ENCODE results near the gene FAM174B.
"Not testable (repeated sequence)": the region's sequence is repeated elsewhere in the genome, so short reads cannot be mapped to it uniquely, and the experiment has no call there.

FAM174B gene

DNA sequence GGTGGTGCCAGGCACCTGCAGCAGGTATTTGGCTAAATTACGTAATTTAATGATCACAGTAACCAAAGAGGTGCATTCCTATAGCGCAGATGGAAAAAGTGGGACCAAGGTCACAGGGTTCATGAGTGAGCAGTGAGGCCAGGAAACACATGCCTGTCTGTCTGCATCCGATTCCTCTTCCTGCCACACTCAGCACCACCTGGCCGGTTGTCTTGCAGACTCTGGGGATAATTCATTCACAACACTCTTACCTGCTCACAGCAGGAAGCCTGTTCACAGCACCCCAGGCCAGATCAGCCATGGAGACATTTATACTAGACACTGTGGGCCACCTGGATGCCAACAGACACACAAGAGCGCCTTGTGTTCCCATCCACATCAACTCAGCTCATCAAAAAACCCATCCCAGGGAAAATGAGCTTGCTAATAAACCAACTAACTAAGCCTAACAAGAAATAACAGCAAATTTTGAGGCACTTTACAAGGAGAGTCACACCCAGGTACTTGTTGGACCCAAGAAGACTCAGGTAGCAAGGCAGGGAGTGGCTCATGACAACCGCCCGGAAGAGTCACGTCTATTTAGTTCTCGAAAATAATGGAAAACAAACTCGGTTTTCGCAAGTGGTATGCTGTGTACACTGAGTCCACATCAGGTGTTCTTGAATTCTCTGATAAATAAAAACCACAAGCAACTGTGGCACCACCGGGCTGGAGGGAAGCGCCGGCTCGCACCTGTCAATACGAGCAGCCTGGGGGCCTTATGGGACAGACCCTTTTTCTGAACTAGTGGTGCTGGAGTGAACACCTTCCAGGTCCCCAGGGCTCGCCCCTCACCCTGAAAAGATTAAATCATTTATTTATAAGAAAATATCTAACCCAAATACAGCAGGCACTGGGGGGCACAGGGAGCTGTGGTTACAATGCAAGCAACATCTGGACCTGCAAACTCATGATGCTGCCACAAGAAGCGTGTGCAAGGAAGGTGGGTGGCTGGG, 40.5 kb downstream of the FAM174B start:
- peaks cover 5% of the 10 kb centered on the region for H3K36me3 ChIP-seq (ENCODE audit: insufficient read depth, low read length)
- peaks cover 12% of the 10 kb centered on the region; the same call in 1 of the 2 replicates for H3K4me1 ChIP-seq (ENCODE audit: insufficient read depth, low read length)
- H3K9ac ChIP-seq (ENCODE audit: low read depth, low read length): no peak overlapping the region
- WGBS: 94% methylated on average over 17 of the region's 18 CpGs
- no peak overlapping the region for H3K4me3 ChIP-seq (ENCODE audit: low read length)
- no peaks in the 10 kb centered on the region for H3K27me3 ChIP-seq (ENCODE audit: insufficient read depth, low read length)
- H3K27ac ChIP-seq (ENCODE audit: low read depth, low read length): no peak overlapping the region
- H3K9me3 ChIP-seq (ENCODE audit: insufficient read depth, low read depth, low read length): no peaks in the 10 kb centered on the region

DNA sequence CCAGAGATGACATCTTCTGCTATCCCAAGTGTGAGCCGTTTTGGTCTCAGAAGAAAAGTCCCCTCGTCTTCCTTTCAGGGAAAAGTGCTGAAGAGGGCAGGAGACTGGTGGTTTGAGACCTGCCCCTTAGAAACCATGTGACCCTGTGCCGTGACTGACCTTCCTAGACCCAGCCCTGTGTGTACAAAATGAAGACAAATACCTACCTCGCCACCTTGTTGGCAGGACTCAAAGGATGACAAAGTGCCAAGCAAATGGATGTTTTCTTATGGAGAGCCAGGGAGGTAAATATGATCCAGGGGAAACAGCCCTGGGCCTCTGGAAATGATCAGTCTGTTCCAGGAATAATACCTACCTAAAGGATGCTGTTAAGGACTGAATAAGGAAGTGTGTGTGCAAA, 41.3 kb downstream of the FAM174B start:
- Histone ChIP-seq H3K4me3 (ENCODE audit: low read length) (no peak overlapping the region), H3K27me3 (ENCODE audit: insufficient read depth, low read length) (no peaks in the 10 kb centered on the region), H3K36me3 (ENCODE audit: insufficient read depth, low read length) (peaks cover 5% of the 10 kb centered on the region), H3K9me3 (ENCODE audit: insufficient read depth, low read depth, low read length) (no peaks in the 10 kb centered on the region), H3K4me1 (ENCODE audit: insufficient read depth, low read length) (peaks cover 12% of the 10 kb centered on the region; the same call in 1 of the 2 replicates), H3K9ac (ENCODE audit: low read depth, low read length) (no peak overlapping the region), H3K27ac (ENCODE audit: low read depth, low read length) (no peak overlapping the region)
- 95% methylated on average over 4 of the region's 4 CpGs for WGBS

DNA sequence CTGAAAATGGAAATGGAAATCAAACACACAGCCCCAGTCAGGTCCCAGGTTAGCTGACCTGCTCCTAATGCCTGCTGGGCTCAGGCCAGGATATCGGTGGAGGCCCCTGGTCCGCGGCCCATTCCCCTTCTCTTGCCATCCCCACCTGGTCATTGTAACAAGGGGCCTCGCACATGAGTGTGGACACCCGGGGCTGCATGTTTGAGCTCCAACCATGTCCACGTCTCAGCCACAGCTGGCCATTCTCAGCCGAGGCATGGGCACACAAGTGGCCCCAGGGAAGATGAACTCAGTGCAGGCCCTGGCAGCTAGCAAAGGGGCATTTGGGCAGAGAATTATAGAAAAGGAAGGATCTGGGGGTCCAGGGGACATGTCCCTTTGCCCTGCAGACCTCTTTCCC, 41.7 kb downstream of the FAM174B start:
- Histone ChIP-seq H3K4me3 (ENCODE audit: low read length) (no peak overlapping the region), H3K27ac (ENCODE audit: low read depth, low read length) (no peak overlapping the region), H3K9ac (ENCODE audit: low read depth, low read length) (no peak overlapping the region), H3K4me1 (ENCODE audit: insufficient read depth, low read length) (peaks cover 12% of the 10 kb centered on the region; the same call in 1 of the 2 replicates), H3K27me3 (ENCODE audit: insufficient read depth, low read length) (no peaks in the 10 kb centered on the region), H3K36me3 (ENCODE audit: insufficient read depth, low read length) (peaks cover 1% of the 10 kb centered on the region), H3K9me3 (ENCODE audit: insufficient read depth, low read depth, low read length) (no peaks in the 10 kb centered on the region)
- WGBS: 94% methylated on average over 7 of the region's 7 CpGs

DNA sequence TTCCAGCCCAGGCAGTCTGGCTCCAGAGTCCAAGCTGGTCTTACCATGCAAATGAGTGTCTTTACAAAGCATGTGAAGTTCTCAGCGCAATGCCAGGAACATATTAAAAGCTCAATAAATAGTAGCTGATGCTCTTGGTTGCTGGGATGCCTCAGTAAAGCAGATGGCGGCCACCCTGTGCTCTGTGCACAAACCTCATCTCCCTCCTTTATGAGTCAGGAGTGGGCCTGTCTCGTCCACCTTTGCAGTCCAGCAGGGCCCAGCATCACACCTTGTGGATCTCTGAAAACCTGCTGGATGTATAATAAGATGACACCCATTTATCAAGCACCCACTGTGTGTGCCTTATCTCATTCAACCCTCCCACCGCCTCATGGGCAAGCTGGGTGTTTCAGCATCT, 42.7 kb downstream of the FAM174B start:
- Histone ChIP-seq H3K4me1 (ENCODE audit: insufficient read depth, low read length) (peaks cover 12% of the 10 kb centered on the region; the same call in 1 of the 2 replicates), H3K36me3 (ENCODE audit: insufficient read depth, low read length) (no peaks in the 10 kb centered on the region), H3K27me3 (ENCODE audit: insufficient read depth, low read length) (no peaks in the 10 kb centered on the region), H3K9ac (ENCODE audit: low read depth, low read length) (no peak overlapping the region), H3K9me3 (ENCODE audit: insufficient read depth, low read depth, low read length) (no peaks in the 10 kb centered on the region), H3K4me3 (ENCODE audit: low read length) (no peak overlapping the region), H3K27ac (ENCODE audit: low read depth, low read length) (no peak overlapping the region)
- WGBS: 99% methylated on average over 4 of the region's 4 CpGs

DNA sequence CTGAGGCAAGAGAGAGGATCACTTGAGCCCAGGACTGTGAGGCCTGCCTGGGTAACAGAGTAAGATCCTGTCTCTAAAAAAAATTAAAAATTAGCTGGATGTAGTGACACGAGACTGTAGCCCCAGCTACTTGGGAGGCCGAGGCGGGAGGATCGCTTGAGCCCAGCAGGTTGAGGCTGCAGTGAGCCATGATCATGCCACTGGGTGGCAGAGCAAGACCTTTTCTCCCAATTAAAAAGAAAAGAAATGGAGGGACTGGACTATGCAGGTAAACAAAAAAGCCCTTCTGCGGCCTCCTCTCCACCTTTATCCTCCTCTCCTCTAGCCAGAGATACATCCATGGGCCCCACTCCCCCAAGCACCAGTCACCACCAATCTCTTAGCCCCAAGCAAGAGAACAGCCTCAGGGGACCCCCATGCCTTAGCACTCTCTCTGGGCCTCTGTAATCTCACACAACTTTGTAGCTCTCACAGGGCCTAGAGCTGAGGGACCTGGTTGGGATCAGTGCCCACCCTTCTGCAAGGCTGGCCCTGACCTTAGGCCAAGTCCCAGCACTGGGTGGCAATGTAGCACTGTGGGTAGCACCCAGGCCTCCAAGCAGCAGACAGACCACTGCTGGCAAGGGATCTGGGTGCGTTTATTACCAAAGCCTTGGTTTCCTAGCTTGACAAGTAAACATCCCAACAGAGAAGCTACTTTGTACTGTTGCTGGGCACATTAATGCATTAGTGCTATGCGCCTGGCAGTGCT, 43.4 kb downstream of the FAM174B start:
- H3K9me3 ChIP-seq (ENCODE audit: insufficient read depth, low read depth, low read length): no peaks in the 10 kb centered on the region
- no peaks in the 10 kb centered on the region for H3K36me3 ChIP-seq (ENCODE audit: insufficient read depth, low read length)
- no peak overlapping the region for H3K4me3 ChIP-seq (ENCODE audit: low read length)
- H3K9ac ChIP-seq (ENCODE audit: low read depth, low read length): no peak overlapping the region
- H3K4me1 ChIP-seq (ENCODE audit: insufficient read depth, low read length): peaks cover 7% of the 10 kb centered on the region; the same call in 1 of the 2 replicates
- H3K27me3 ChIP-seq (ENCODE audit: insufficient read depth, low read length): no peaks in the 10 kb centered on the region
- WGBS: 78% methylated on average over 7 of the region's 7 CpGs
- no peak overlapping the region for H3K27ac ChIP-seq (ENCODE audit: low read depth, low read length)

DNA sequence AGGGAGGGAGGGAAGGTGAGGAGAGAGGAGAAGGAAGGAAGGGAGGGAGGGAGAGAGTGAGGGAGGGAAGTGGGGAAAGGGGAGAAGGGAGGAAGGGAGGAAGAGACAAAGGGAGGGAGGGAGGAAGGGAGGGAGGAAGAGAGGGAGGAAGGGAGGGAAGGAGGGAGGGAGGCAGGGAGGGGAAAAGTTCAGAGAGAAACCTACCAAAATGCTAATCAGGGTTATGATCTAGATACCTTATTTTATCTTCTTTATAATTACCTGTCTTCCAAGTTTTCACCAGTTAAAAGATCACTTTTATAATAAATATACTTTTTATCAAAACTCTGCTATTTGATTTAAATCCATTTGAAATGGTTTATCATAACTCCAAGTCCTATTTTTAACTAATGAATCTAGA, 44.4 kb downstream of the FAM174B start:
- H3K27ac ChIP-seq (ENCODE audit: low read depth, low read length): no peak overlapping the region
- H3K9ac ChIP-seq (ENCODE audit: low read depth, low read length): no peak overlapping the region
- no peaks in the 10 kb centered on the region for H3K4me1 ChIP-seq (ENCODE audit: insufficient read depth, low read length)
- no peak overlapping the region for H3K4me3 ChIP-seq (ENCODE audit: low read length)
- peaks cover under 1% of the 10 kb centered on the region; the same call in 1 of the 2 replicates for H3K9me3 ChIP-seq (ENCODE audit: insufficient read depth, low read depth, low read length)
- no peaks in the 10 kb centered on the region for H3K36me3 ChIP-seq (ENCODE audit: insufficient read depth, low read length)
- H3K27me3 ChIP-seq (ENCODE audit: insufficient read depth, low read length): no peaks in the 10 kb centered on the region

DNA sequence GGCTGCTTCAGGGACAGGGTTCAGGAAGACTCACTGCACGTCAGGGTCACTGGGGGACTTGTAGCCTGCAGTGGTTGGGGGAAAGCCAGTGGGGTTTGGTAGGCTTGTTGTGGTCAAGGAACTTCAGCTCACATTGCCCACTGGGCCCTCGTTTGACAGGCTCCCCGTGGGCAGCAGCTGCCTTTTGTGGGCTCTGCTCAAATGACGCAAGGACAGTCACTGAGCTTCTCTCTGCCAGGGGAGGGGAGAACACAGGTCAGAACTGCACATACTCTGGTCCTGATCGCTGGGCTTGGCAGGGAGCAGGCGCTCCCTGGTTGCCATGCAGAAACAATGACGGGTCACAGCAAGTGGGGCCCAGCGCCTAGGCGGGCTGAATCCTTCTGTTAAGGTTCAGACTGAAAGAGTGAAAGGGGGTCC, 45.5 kb downstream of the FAM174B start:
- 88% methylated on average over 9 of the region's 9 CpGs for whole genome bisulfite sequencing
- Histone ChIP-seq H3K36me3 (ENCODE audit: insufficient read depth, low read length) (no peaks in the 10 kb centered on the region), H3K27ac (ENCODE audit: low read depth, low read length) (no peak overlapping the region), H3K4me3 (ENCODE audit: low read length) (no peak overlapping the region), H3K9ac (ENCODE audit: low read depth, low read length) (no peak overlapping the region), H3K9me3 (ENCODE audit: insufficient read depth, low read depth, low read length) (peaks cover 7% of the 10 kb centered on the region), H3K27me3 (ENCODE audit: insufficient read depth, low read length) (no peaks in the 10 kb centered on the region), H3K4me1 (ENCODE audit: insufficient read depth, low read length) (no peaks in the 10 kb centered on the region)

DNA sequence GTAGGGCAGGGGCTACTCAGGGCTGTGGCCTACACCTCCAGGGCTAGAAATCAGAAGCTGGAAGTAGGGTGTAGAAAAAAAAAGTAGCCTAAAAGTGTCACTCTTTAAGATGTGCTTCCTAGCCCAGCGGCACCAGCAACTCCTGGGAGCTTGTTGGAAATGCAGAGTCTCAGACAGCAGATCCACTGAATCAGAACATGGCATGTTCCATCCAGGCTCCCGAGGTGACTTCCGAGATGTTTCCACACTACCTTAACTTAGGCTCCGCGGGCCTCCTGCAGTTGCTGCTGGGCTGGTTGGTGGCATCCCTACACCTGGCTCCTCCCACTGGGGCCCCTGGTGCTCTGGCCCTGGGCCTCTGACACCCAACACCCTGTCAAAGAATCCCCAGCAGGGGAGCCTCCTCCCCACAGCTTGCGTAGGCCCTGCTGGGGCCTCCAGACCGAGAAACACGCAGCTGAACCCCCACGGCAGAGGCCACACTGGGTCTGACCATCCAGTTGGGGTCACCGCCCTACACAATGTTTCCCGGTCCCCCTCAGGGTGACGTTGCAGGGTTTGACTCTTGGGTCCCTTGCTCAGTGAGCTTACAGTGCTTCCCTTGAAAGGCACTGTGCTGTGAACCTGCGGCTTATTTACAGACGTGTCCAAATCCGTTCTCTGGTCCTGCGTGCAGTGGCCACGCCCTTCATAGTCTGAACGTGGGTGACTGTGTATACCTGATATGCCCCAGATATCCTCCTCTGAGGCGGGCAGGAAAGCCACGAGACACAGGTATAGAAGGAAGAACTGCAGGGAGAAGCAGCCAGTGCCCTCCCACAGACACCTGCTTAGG, 46.5 kb downstream of the FAM174B start:
- Histone ChIP-seq H3K27ac (ENCODE audit: low read depth, low read length) (no peak overlapping the region), H3K9ac (ENCODE audit: low read depth, low read length) (no peak overlapping the region), H3K36me3 (ENCODE audit: insufficient read depth, low read length) (no peaks in the 10 kb centered on the region), H3K4me1 (ENCODE audit: insufficient read depth, low read length) (no peaks in the 10 kb centered on the region), H3K9me3 (ENCODE audit: insufficient read depth, low read depth, low read length) (peaks cover 14% of the 10 kb centered on the region), H3K27me3 (ENCODE audit: insufficient read depth, low read length) (no peaks in the 10 kb centered on the region), H3K4me3 (ENCODE audit: low read length) (no peak overlapping the region)
- 94% methylated on average over 20 of the region's 20 CpGs for WGBS

DNA sequence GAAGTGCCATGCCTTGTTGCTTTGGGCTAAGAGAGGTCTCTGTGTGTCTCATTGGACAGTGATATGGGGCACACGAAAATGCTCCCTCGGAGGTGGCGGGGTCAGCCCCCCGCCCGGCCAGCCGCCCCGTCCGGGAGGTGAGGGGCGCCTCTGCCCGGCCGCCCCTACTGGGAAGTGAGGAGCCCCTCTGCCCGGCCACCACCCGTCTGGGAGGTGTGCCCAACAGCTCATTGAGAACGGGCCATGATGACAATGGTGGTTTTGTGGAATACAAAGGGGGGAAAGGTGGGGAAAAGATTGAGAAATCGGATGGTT, 48.8 kb downstream of the FAM174B start:
- not testable (repeated sequence) for H3K4me3 ChIP-seq (ENCODE audit: low read length); H3K27me3 ChIP-seq (ENCODE audit: insufficient read depth, low read length); H3K36me3 ChIP-seq (ENCODE audit: insufficient read depth, low read length); H3K27ac ChIP-seq (ENCODE audit: low read depth, low read length); H3K9ac ChIP-seq (ENCODE audit: low read depth, low read length); H3K4me1 ChIP-seq (ENCODE audit: insufficient read depth, low read length)
- peaks cover 14% of the 10 kb centered on the region for H3K9me3 ChIP-seq (ENCODE audit: insufficient read depth, low read depth, low read length)
- 98% methylated on average over 6 of the region's 15 CpGs for WGBS

DNA sequence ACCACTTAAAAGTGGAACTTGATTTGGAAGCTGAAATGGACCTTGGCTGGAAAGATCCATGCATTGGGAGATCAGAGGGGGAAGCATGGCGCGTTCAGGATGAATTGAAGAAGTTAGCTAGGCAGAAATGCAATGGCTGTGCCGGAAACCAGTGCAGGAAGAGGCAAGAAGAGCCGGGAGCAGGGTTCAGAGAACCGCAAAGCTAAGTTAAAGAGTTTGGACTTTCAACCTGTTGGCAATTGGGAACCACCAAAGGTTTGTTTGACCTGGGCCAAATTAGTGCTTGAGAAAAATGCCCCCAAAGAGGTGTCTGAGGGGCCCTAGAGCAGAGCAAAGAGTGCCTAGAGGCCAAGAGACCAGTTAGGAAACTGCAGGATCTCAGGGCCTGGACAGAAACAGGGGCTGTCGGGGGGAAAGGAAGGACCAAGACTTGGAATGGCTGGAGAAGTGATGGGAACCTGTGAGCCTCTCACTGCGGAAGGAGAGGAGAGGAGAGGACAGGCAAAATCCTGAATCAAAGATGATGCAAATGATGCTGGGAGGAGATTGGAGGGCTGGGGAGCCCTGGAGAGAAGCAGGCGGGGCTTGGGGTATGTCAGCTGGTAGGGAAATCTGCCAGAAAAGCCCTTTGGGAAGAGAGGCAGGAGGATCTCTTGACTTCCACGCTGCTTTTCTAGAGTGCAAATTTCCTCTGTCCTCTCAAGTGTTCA, 49.3 kb downstream of the FAM174B start:
- H3K27ac ChIP-seq (ENCODE audit: low read depth, low read length): no peak overlapping the region
- WGBS: 94% methylated on average over 9 of the region's 9 CpGs
- no peak overlapping the region for H3K4me3 ChIP-seq (ENCODE audit: low read length)
- H3K4me1 ChIP-seq (ENCODE audit: insufficient read depth, low read length): no peaks in the 10 kb centered on the region
- H3K27me3 ChIP-seq (ENCODE audit: insufficient read depth, low read length): no peaks in the 10 kb centered on the region
- H3K36me3 ChIP-seq (ENCODE audit: insufficient read depth, low read length): no peaks in the 10 kb centered on the region
- H3K9ac ChIP-seq (ENCODE audit: low read depth, low read length): no peak overlapping the region
- H3K9me3 ChIP-seq (ENCODE audit: insufficient read depth, low read depth, low read length): peaks cover 14% of the 10 kb centered on the region
